Measurements from ENCODE around the gene FAM78A.

FAM78A gene

GRCh38 chr9:131259916-131260597 is 16.3 kb downstream of the FAM78A start:
- TF ChIP-seq ZFX (IDR thresholded peaks at IDR 0.05) = no peak
- TF ChIP-seq, protein P1, sequence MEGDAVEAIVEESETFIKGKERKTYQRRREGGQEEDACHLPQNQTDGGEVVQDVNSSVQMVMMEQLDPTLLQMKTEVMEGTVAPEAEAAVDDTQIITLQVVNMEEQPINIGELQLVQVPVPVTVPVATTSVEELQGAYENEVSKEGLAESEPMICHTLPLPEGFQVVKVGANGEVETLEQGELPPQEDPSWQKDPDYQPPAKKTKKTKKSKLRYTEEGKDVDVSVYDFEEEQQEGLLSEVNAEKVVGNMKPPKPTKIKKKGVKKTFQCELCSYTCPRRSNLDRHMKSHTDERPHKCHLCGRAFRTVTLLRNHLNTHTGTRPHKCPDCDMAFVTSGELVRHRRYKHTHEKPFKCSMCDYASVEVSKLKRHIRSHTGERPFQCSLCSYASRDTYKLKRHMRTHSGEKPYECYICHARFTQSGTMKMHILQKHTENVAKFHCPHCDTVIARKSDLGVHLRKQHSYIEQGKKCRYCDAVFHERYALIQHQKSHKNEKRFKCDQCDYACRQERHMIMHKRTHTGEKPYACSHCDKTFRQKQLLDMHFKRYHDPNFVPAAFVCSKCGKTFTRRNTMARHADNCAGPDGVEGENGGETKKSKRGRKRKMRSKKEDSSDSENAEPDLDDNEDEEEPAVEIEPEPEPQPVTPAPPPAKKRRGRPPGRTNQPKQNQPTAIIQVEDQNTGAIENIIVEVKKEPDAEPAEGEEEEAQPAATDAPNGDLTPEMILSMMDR (conservative IDR thresholded peaks at IDR 0.05) = no peak
- H3K27ac ChIP-seq = no peak overlapping the region

GRCh38 chr9:131259432-131259898 is 16.8 kb downstream of the FAM78A start:
- no peak overlapping the region for H3K27ac ChIP-seq
- TF ChIP-seq, protein P1 (conservative IDR thresholded peaks at IDR 0.05) = no peak
- no peak for TF ChIP-seq ZFX (IDR thresholded peaks at IDR 0.05)

DNA sequence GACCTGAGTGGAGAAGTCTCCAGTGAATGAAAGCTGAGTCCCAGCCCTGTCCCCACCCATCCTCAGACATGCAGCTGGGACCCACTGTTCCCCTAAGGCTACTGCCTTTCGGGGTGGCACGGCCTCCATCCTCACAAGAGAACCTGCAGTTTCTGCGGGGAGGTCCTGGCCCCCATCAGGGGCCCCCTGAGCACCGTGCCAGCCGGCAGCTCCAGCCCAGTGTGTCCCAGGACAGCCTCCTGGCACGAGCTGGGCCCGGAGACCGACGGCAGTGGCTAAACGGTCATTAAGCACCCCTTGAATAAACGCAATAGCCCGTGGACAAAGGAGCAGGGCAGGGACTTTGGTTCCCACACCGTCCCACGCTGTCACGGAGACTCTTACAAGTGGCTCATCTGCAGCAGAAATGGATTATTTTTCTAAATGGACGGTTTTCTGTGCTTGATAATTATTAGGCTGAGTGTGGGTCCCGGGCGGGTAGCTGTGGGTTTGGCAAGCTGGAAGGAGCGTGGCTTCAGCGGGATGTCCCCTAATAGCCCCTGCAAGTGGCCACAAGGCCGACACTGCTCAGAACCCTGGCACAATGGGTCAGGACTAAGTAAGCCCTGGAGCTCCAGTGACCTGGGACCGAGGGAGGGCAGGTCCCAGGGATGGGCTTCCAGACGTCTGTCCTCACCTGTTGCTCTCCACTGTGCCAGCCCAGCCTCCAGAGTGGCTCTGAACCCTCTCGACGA is 17.4 kb downstream of the FAM78A start:
- no peak overlapping the region for H3K27ac ChIP-seq
- TF ChIP-seq, protein P1 (conservative IDR thresholded peaks at IDR 0.05) = no peak
- TF ChIP-seq ZFX (IDR thresholded peaks at IDR 0.05) = no peak

DNA sequence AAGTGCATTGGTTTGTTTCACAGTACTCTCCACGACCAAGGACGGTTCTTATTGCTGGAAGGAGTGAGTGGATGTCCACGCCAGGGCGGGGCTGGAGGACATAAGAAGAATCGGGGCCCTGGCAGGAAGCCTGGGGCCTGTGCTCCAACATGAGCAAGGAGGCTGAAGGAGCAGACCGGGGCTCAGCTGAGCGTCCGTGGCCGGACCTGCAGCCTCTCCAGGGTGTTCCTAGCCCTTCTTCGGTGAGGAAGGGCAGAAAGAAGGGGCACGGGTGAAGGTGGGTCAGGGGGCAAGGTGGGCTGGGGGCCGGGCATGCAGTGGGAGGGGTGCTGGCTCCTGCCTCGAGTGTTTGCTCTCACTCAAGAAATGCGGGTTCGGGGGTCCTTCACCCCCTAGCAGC is 18.1 kb downstream of the FAM78A start:
- no peak overlapping the region for H3K27ac ChIP-seq
- TF ChIP-seq, protein P1 (conservative IDR thresholded peaks at IDR 0.05) = no peak
- no peak for TF ChIP-seq ZFX (IDR thresholded peaks at IDR 0.05)

DNA sequence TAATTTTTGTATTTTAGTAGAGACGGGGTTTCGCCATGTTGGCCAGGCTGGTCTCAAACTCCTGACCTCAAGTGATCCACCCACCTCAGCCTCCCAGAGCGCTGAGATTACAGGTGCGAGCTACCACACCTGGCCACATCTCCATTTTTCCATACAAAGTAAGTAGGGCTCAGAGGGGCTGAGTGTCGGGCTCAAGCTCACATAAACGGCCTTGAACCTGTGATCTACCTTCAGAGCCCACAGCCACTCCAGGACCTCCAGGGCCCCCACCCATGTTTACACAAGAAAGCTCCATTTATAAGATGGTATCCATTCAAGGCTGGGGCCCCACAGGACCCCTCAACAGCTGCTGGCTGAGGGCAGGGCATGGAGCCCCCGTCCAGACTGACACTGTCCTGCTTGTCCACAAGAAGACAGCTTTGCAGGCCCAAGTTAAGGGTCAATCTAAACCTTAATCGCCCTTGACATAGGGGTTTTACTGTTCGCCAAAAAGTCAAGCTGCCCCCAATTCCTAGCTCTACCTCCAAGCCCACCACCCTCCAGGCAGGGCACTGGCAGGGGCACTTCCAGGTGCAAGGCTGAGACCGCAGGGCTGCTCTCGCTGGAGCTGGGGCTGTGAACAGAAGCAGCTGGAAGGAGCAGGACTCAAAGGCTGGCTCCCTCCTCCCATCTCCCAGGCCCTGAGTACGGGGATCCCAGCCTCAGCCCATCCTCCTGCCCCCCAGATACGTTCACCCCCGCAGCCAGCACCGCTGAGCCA is 18.9 kb downstream of the FAM78A start:
- no peak overlapping the region for H3K27ac ChIP-seq
- TF ChIP-seq, protein P1 (conservative IDR thresholded peaks at IDR 0.05) = no peak
- no peak for TF ChIP-seq ZFX (IDR thresholded peaks at IDR 0.05)

GRCh38 chr9:131255676-131256197 is 20.6 kb downstream of the FAM78A start:
- TF ChIP-seq ZFX (IDR thresholded peaks at IDR 0.05) = no peak
- TF ChIP-seq, protein P1 (conservative IDR thresholded peaks at IDR 0.05) = no peak
- no peak overlapping the region for H3K27ac ChIP-seq
